Panc1 (cell line): ENCODE measurements around the gene BMP3. TPM values are rescaled to one million over a fixed set of nuclear protein-coding genes. Genes with fewer than 3 reads are reported as not detected.

Source experiments
- ATAC-seq: fragments of 200-7000 bp; cut with Tn5 transposase; 2 replicates; pipeline ENCODE4 v1.9.1; 2020; ENCODE audit warnings: mild to moderate bottlenecking, moderate library complexity
- BruUV-seq: library from RNA; stranded (reverse); fragments of 400-500 nt; replicated peaks from 2 replicates; lab custom pipeline; 2021; lab: Mats Ljungman, UMichigan
- CTCF ChIA-PET: fragments of 300-600 bp; sonication (Branson Sonifier 250); formaldehyde crosslinking; loops from one replicate; lab custom pipeline; 2022; ENCODE audit warnings: antibody characterized with exemption; lab: Charles Lee
- POLR2A ChIA-PET: fragments of 300-600 bp; sonication (Branson Sonifier 250); formaldehyde crosslinking; loops from one replicate; lab custom pipeline; 2022; ENCODE audit warnings: antibody characterized with exemption; lab: Charles Lee
- DNase-seq: peaks from one replicate; pipeline ENCODE4 v3.0.0-alpha.2; 2010; ENCODE audit warnings: low read depth, low spot score
- H3K27ac ChIP-seq: 2 replicates; pipeline ENCODE4 v1.5.1; 2011; ENCODE audit warnings: mild to moderate bottlenecking, low read length, inconsistent platforms
- H3K27me3 ChIP-seq: fragments of 200-500 bp; sonication (Bioruptor generic); 2 replicates; pipeline ENCODE4 v1.6.0; 2014; ENCODE audit warnings: low read length, inconsistent platforms; ENCODE audit not compliant: control insufficient read depth, insufficient read depth
- H3K36me3 ChIP-seq: fragments of 200-500 bp; sonication (Bioruptor generic); 2 replicates; pipeline ENCODE4 v1.5.1; 2014; ENCODE audit warnings: inconsistent platforms, mild to moderate bottlenecking, low read length, moderate library complexity; ENCODE audit not compliant: control insufficient read depth, insufficient read depth
- H3K4me1 ChIP-seq: 2 replicates; pipeline ENCODE4 v1.5.1; 2011; ENCODE audit warnings: inconsistent platforms, mild to moderate bottlenecking, low read length, moderate library complexity; ENCODE audit not compliant: control insufficient read depth, insufficient read depth
- H3K4me3 ChIP-seq, 2 experiments: 2 replicates each; pipeline ENCODE4 v1.5.1; 2011 to 2012; ENCODE audit warnings: low read depth in 2 of 2, low read length in 2 of 2, mild to moderate bottlenecking in 2 of 2, inconsistent platforms in 1 of 2, moderate library complexity in 1 of 2
- H3K9me3 ChIP-seq: fragments of 200-500 bp; sonication (Bioruptor generic); 2 replicates; pipeline ENCODE4 v1.5.1; 2014; ENCODE audit warnings: low read depth, mild to moderate bottlenecking, inconsistent platforms, low read length, moderate library complexity; ENCODE audit not compliant: control insufficient read depth, insufficient read depth
- CTCF ChIP-seq: fragments of 450-650 bp; IDR thresholded peaks from 2 replicates; pipeline ENCODE4 v1.5.1; 2017; ENCODE audit warnings: mild to moderate bottlenecking
- POLR2AphosphoS5 ChIP-seq: IDR thresholded peaks from 2 replicates; pipeline ENCODE4 v1.6.1; 2012; ENCODE audit warnings: mild to moderate bottlenecking, low read depth, low read length, moderate library complexity
- SIN3A ChIP-seq: IDR thresholded peaks from 2 replicates; pipeline ENCODE4 v1.6.1; 2012; ENCODE audit warnings: low read depth, mild to moderate bottlenecking, low read length, moderate library complexity, borderline replicate concordance; ENCODE audit not compliant: insufficient read depth
- TCF7L2 ChIP-seq: IDR thresholded peaks from 2 replicates; pipeline ENCODE4 v1.6.1; 2011; ENCODE audit warnings: mild to moderate bottlenecking, low read depth, low read length, inconsistent platforms
- in situ Hi-C: cut with HindIII; loops from 2 replicates; pipeline ENCODE4 v1.10.0; 2016; ENCODE audit warnings: low sequenced_read_pairs, low pct_unique_long_range_greater_than_20kb
- intact Hi-C: fragments of 100-400 bp; cut with micrococcal nuclease; formaldehyde crosslinking; loops from one replicate; pipeline ENCODE4 v1.10.0; 2022; ENCODE audit not compliant: unreplicated experiment
- total RNA-seq: library from RNA; stranded (reverse); gene quantifications from one replicate; pipeline ENCODE4 v1.2.1, GENCODE V29; 2021; ENCODE audit not compliant: unreplicated experiment
- TF ChIP-seq, protein P1 (sequence below), 2 experiments: IDR thresholded peaks; 2 replicates each; pipeline ENCODE4 v1.6.1; 2011 to 2012; ENCODE audit warnings: low read depth in 2 of 2, control low read depth in 1 of 2, low read length in 1 of 2, mild to moderate bottlenecking in 1 of 2, moderate library complexity in 1 of 2; ENCODE audit not compliant: insufficient read depth in 1 of 2

The BMP3 gene
- total RNA-seq, 1 experiment from 2014 or later = 0.08 TPM

DNA sequence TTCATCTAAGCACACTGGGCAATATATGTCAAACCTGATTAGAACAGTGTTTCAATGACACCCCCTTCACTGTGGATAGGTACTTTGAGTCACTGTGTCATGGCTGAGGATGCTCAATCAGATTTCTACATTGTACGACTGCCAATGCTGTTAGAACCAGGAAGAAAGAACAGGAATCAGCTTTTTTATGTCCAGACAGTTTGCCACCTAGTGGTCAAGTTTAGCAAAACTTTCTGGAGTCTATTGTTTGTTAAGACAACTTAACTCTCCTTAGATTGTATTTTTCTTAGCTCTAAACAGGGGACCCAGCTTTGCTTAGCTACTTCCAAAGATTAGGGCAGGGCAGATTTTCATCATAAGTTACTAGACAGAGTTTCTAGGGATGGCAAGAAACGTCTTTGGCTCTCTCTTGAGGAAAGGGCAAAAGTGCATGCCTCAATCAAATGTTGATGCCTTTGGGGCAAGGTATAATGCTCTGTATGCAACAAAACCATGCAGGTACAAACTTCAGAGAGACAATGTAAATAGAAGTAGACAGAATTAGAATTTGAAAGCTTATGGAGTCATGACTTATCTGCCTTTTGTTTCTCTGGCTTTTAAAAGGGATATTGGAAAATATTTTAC lies 40.5 kb upstream of the BMP3 start:
- no peaks in the 10 kb centered on the region for H3K4me1 ChIP-seq
- peak; percentile 20 for DNase-seq
- CTCF ChIA-PET = interaction anchor here (1.0 kb wide), 1 partner anchor 627 kb away, joined by 4 read pairs; no protein-coding TSS in a partner anchor
- no TSS peak for BruUV-seq
- no peaks in the 10 kb centered on the region for H3K27me3 ChIP-seq
- intact Hi-C loops = loop anchor here (2.0 kb wide), 1 partner anchor 629 kb away; no protein-coding TSS in a partner anchor
- H3K4me3 ChIP-seq = no peak overlapping the region
- no peak for ATAC-seq
- H3K36me3 ChIP-seq = no peaks in the 10 kb centered on the region
- no peak overlapping the region for H3K27ac ChIP-seq
- POLR2A ChIA-PET = no interaction called here
- H3K9me3 ChIP-seq = no peaks in the 10 kb centered on the region
- in situ Hi-C loops = no loop called here
- TF ChIP-seq SIN3A (no peak), CTCF (peak; percentile 62)

GRCh38 chr4:80990851-80991250 lies 39.7 kb upstream of the BMP3 start:
- H3K36me3 ChIP-seq = no peaks in the 10 kb centered on the region
- H3K27me3 ChIP-seq = no peaks in the 10 kb centered on the region
- ChIA-PET CTCF (no interaction called here), POLR2A (no interaction called here)
- BruUV-seq = no TSS peak
- no peak overlapping the region for H3K4me3 ChIP-seq
- H3K4me1 ChIP-seq = no peaks in the 10 kb centered on the region
- in situ Hi-C loops (no loop called here), intact Hi-C loops (loop anchor here (2.0 kb wide), 1 partner anchor 630 kb away; no protein-coding TSS in a partner anchor)
- no peaks in the 10 kb centered on the region for H3K9me3 ChIP-seq
- ATAC-seq (no peak), DNase-seq (no peak)
- TF ChIP-seq CTCF = no peak
- TF ChIP-seq POLR2AphosphoS5 = no peak
- TF ChIP-seq TCF7L2 = no peak
- TF ChIP-seq, protein P1, sequence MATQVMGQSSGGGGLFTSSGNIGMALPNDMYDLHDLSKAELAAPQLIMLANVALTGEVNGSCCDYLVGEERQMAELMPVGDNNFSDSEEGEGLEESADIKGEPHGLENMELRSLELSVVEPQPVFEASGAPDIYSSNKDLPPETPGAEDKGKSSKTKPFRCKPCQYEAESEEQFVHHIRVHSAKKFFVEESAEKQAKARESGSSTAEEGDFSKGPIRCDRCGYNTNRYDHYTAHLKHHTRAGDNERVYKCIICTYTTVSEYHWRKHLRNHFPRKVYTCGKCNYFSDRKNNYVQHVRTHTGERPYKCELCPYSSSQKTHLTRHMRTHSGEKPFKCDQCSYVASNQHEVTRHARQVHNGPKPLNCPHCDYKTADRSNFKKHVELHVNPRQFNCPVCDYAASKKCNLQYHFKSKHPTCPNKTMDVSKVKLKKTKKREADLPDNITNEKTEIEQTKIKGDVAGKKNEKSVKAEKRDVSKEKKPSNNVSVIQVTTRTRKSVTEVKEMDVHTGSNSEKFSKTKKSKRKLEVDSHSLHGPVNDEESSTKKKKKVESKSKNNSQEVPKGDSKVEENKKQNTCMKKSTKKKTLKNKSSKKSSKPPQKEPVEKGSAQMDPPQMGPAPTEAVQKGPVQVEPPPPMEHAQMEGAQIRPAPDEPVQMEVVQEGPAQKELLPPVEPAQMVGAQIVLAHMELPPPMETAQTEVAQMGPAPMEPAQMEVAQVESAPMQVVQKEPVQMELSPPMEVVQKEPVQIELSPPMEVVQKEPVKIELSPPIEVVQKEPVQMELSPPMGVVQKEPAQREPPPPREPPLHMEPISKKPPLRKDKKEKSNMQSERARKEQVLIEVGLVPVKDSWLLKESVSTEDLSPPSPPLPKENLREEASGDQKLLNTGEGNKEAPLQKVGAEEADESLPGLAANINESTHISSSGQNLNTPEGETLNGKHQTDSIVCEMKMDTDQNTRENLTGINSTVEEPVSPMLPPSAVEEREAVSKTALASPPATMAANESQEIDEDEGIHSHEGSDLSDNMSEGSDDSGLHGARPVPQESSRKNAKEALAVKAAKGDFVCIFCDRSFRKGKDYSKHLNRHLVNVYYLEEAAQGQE (IDR thresholded peaks at IDR 0.05; ENCODE audit: insufficient read depth in 1 of 2, low read depth in 2 of 2, low read length in 1 of 2) = no peak
- no peak for TF ChIP-seq SIN3A
- H3K27ac ChIP-seq = no peak overlapping the region
